Endothelial cell of umbilical vein (primary cell): ENCODE measurements around the gene THAP10.
"Not testable (repeated sequence)": the region's sequence is repeated elsewhere in the genome, so short reads cannot be mapped to it uniquely, and the experiment has no call there.

Experiments used
- EZH2 ChIP-seq: IDR thresholded peaks from 2 replicates; pipeline ENCODE4 v1.6.1; 2012; ENCODE audit warnings: borderline replicate concordance, low read depth, mild to moderate bottlenecking, moderate library complexity, low read length, inconsistent platforms; ENCODE audit not compliant: severe bottlenecking
- TF ChIP-seq, protein P1 (sequence below), 2 donors: IDR thresholded peaks; 1 replicate in 1 of 2; 2 replicates in 1 of 2; pipeline ENCODE4 v1.5.1; 2011; ENCODE audit warnings: low read length in 2 of 2, mild to moderate bottlenecking in 2 of 2, moderate library complexity in 2 of 2, control low read depth in 1 of 2, inconsistent platforms in 1 of 2, low read depth in 1 of 2; ENCODE audit not compliant: insufficient read depth in 1 of 2; ENCODE audit errors: extremely low read depth in 1 of 2

DNA sequence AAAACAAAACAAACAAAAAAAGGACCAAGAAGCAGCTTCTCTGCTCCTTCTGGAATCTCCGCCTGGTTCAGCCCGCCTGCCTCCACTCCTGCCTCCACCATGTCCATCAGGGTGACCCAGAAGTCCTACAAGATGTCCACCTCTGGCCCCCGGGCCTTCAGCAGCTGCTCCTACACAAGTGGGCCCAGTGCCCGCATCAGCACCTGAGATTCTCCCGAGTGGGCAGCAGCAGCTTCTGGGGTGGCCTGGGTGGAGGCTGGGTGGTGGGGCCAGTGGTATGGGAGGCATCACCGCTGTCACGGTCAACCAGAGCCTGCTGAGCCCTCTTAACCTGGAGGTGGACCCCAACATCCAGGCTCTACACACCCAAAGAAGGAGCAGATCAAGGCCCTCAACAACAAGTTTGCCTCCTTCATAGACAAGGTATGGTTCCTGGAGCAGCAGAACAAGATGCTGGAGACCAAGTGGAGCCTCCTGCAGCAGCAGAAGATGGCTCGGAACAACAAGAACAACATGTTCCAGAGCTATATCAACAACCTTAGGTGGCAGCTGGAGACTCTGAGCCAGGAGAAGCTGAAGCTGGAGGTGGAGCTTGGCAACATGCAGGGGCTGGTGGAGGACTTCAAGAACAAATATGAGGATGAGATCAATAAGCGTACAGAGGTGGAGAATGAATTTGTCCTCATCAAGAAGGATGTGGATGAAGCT is 33.5 kb downstream of the THAP10 start:
- TF ChIP-seq, protein P1, sequence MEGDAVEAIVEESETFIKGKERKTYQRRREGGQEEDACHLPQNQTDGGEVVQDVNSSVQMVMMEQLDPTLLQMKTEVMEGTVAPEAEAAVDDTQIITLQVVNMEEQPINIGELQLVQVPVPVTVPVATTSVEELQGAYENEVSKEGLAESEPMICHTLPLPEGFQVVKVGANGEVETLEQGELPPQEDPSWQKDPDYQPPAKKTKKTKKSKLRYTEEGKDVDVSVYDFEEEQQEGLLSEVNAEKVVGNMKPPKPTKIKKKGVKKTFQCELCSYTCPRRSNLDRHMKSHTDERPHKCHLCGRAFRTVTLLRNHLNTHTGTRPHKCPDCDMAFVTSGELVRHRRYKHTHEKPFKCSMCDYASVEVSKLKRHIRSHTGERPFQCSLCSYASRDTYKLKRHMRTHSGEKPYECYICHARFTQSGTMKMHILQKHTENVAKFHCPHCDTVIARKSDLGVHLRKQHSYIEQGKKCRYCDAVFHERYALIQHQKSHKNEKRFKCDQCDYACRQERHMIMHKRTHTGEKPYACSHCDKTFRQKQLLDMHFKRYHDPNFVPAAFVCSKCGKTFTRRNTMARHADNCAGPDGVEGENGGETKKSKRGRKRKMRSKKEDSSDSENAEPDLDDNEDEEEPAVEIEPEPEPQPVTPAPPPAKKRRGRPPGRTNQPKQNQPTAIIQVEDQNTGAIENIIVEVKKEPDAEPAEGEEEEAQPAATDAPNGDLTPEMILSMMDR (IDR thresholded peaks at IDR 0.05; ENCODE audit: extremely low read depth in 1 of 2, insufficient read depth in 1 of 2, low read depth in 1 of 2, low read length in 2 of 2), result not testable (repeated sequence)
- TF ChIP-seq EZH2, result not testable (repeated sequence)
